Mammary epithelial cell (primary cell): ENCODE results near the gene HES5.

ENCODE experiments used
- CTCF ChIP-seq, 2 donors: IDR thresholded peaks in 1 of 2; conservative IDR thresholded peaks in 1 of 2; 2 replicates each; pipeline ENCODE4 v1.5.1; 2011 to 2012; ENCODE audit warnings: inconsistent platforms in 2 of 2, low read length in 2 of 2, mild to moderate bottlenecking in 2 of 2, control low read depth in 1 of 2, low read depth in 1 of 2; ENCODE audit not compliant: insufficient read depth in 1 of 2; ENCODE audit errors: extremely low read depth in 1 of 2
- EZH2 ChIP-seq: IDR thresholded peaks from 2 replicates; pipeline ENCODE4 v1.6.1; 2012; ENCODE audit warnings: low read length, inconsistent platforms, borderline replicate concordance

GRCh38 chr1:2495546-2495945 is 34.5 kb downstream of the HES5 start:
- TF ChIP-seq EZH2 (no peak), CTCF (conservative IDR thresholded peaks at IDR 0.05 in 1 of 2, IDR thresholded peaks at IDR 0.05 in 1 of 2; ENCODE audit: extremely low read depth in 1 of 2, insufficient read depth in 1 of 2, low read depth in 1 of 2, low read length in 2 of 2) (no peak)
